Immature natural killer cell (primary cell): ENCODE results near the gene MAF. TPM values are rescaled to one million over a fixed set of nuclear protein-coding genes. Genes with fewer than 3 reads are reported as not detected.
A peak's percentile ranks its signal among the peaks of the same experiment; 100 is the strongest.

Source experiments
- DNase-seq, 3 donors: peaks; one replicate each; pipeline ENCODE4 v3.0.0; 2022; ENCODE audit warnings: mixed read lengths in 1 of 3
- H3K27ac Mint-ChIP-seq, 6 donors: one replicate each; pipeline ENCODE4 v1.8.0; 2020; ENCODE audit warnings: mixed read lengths in 6 of 6, mild to moderate bottlenecking in 5 of 6, inconsistent platforms in 4 of 6, moderate library complexity in 3 of 6
- H3K27me3 Mint-ChIP-seq, 3 donors: one replicate each; pipeline ENCODE4 v1.8.0; 2020 to 2021; ENCODE audit warnings: low read depth in 3 of 3, mild to moderate bottlenecking in 3 of 3, mixed read lengths in 3 of 3, moderate library complexity in 3 of 3, inconsistent platforms in 1 of 3
- H3K36me3 Mint-ChIP-seq, 3 donors: one replicate each; pipeline ENCODE4 v1.8.0; 2020; ENCODE audit warnings: mixed read lengths in 3 of 3, inconsistent platforms in 2 of 3, mild to moderate bottlenecking in 2 of 3
- H3K4me1 Mint-ChIP-seq, 2 donors: one replicate each; pipeline ENCODE4 v1.8.0; 2020; ENCODE audit warnings: inconsistent platforms in 2 of 2, mild to moderate bottlenecking in 2 of 2, mixed read lengths in 2 of 2, moderate library complexity in 1 of 2
- H3K4me3 Mint-ChIP-seq, 5 donors: one replicate each; pipeline ENCODE4 v1.8.0; 2020; ENCODE audit warnings: mild to moderate bottlenecking in 5 of 5, mixed read lengths in 5 of 5, inconsistent platforms in 3 of 5, moderate library complexity in 3 of 5
- H3K9me3 Mint-ChIP-seq, 6 donors: one replicate each; pipeline ENCODE4 v1.8.0; 2020; ENCODE audit warnings: mild to moderate bottlenecking in 6 of 6, mixed read lengths in 6 of 6, inconsistent platforms in 4 of 6, moderate library complexity in 3 of 6
- polyA plus RNA-seq, 3 donors: library from polyadenylated mRNA; unstranded; fragments of 300-500 nt; fragmentation: Illumina TruSeq; gene quantifications; one replicate each; pipeline ENCODE4 v1.2.3, GENCODE V29; 2021

MAF gene
- polyA plus RNA-seq, 3 donors from 2014 or later, result 0.93 to 1.9 (median 0.96) TPM

DNA sequence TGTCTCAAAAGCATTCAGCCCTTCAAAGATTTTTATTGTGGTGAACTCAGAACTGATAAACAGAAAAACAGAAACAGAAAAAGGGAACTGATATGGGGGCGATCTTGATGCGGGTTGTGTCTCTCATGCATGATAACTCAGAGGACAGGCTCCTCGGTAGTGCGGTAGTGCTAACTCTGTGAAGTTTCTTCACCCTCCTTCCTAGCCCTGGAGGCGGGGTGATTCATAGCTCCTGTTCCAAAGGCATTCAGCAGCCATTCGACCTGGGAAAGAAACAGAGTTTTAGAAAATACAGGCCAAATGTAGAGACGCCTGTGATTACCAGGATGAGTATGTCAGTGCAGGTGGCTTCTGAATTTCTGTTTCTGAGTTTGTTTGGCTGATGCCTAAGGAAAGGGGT, 5.5 kb upstream of the MAF start:
- no peaks in the 10 kb centered on the region for H3K36me3 Mint-ChIP-seq
- H3K4me1 Mint-ChIP-seq, result peaks cover 8 to 12% of the 10 kb centered on the region in 2 donors
- no peak overlapping the region for H3K27ac Mint-ChIP-seq
- no peak overlapping the region for H3K4me3 Mint-ChIP-seq
- no peak for DNase-seq
- H3K27me3 Mint-ChIP-seq, result peaks cover 3 to 17% (median 4%) of the 10 kb centered on the region in 3 donors
- H3K9me3 Mint-ChIP-seq, result no peaks in the 10 kb centered on the region

DNA sequence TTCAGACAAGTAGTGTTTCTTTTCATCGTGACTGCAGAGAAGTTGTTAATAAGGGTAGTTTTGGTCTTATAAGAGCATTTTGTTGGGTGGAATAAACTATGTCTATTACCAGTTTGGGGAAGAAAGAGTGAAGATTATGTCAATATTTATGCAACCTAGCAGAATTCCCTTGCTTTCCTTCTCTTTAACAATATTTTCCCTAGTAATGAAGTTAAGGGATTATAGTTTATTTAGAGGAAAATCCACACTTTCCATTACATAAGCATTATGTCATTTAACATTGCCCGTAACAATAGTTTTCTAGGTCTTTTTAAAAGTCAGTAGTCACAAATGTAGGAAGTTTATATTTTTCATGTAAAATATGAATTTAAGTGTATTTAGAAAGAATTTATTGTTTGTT, 2.5 kb upstream of the MAF start:
- Mint-ChIP-seq H3K9me3 (no peaks in the 10 kb centered on the region), H3K27me3 (peaks cover 9 to 22% (median 21%) of the 10 kb centered on the region in 3 donors), H3K4me3 (peak overlapping the region in 1 of 5 donors; percentile 98), H3K36me3 (no peaks in the 10 kb centered on the region), H3K4me1 (peaks cover 14 to 17% of the 10 kb centered on the region in 2 donors), H3K27ac (peak overlapping the region in 2 of 6 donors; percentile 60 to 76)
- DNase-seq, result no peak

DNA sequence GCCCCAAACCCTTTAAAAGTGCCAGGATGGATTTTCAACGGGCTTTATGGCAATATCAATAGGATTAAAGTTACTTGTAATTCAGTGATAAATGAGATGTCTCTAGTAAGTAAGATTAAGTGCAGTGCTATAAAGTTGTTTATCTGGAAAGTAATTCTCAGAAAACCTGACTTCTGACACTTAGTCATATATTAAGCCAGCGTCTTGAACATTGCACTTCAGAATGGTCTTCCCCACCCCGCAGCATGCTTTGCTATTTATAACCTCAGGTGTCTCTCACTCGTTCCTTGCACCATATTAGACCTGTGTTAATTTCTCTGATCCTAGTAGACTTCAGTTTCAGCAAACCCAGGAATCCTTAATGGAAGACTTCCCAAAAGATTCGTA, 2.1 kb upstream of the MAF start:
- Mint-ChIP-seq H3K4me3 (peak overlapping the region in 4 of 5 donors; percentile 91 to 98 (median 94)), H3K27me3 (peaks cover 8 to 26% (median 21%) of the 10 kb centered on the region in 3 donors), H3K4me1 (peaks cover 18% of the 10 kb centered on the region in 2 donors), H3K36me3 (no peaks in the 10 kb centered on the region), H3K9me3 (no peaks in the 10 kb centered on the region), H3K27ac (peak overlapping the region in 4 of 6 donors; percentile 60 to 95 (median 81))
- no peak for DNase-seq

DNA sequence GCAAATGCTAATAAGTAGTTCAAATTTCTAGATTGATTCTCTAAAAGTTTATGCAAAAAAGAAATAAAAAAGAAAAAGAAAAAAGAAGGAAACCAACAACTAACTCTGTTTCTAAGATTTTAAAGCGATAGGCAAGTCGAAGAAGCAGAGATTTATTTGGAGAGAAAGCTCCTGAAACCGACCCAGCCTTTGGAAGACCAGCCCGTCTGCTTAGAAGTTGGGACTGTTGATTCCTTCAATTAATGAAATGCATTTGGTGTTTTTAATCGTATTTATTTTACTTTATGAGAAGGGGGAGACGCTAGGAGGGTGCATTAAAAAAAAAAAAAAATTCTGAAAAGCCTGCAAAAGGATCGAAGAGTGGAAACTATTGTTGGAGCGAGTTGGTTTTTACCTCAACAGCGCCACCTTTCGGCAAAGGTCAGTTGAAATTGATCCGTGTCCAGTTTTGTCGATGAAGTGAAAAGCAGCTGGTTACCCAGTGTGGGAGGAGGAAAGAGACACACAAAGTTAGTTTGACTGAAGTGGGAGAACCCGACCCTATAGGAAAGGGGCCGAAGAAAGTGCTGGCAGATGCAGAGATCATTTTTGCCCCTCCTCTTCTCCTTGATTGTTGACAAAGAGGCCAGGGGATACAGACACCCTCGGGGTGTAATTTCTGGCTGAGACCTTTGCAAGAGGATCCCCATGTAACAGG, 1.5 kb upstream of the MAF start:
- Mint-ChIP-seq H3K9me3 (no peaks in the 10 kb centered on the region), H3K4me1 (peaks cover 21 to 24% of the 10 kb centered on the region in 2 donors), H3K36me3 (no peaks in the 10 kb centered on the region), H3K27me3 (peaks cover 6 to 29% (median 21%) of the 10 kb centered on the region in 3 donors), H3K4me3 (peak overlapping the region; percentile 91 to 98 (median 95)), H3K27ac (peak overlapping the region; percentile 86 to 95 (median 95))
- DNase-seq, result peak; percentile 76 to 83 (median 78)

DNA sequence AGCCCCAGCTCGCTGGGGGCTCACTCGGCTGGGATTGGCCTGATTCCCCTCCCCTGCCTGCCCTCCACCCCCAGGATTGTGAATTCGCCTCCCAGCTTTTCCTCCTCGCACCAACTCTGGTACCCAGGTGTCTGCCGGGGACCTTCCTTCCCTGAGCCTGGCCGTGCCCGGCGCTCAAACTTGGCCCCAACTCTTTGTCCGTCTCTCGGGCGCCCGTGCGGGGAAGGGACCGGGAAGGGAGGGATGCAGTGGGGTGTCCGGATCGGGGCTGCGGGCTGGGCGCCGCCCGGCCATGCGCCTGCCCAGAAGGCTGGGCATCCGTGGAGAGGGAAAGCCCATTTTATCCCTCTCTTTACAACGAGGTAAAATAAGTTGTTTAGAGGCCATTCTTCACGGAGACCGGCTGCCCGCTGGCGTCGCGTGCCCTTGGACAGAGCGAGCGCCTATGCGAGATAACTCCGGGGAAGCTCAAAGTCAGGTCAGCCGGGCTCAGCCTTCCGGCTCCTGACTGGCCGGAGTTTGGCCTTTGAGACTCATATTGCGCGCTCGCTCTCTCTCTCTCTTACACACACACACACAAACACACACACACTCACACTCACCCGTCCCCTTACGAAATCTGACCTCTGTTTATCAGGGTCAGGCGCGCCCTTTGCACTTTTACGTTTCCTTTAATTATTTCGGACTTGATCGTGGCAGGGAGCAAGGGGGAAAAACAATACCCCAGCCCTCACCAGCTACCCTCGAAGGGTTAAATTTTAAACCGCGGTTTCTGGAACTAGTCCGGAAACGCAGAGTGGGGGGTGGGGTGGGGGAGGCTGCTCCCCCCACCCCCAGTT, 774 bp upstream of the MAF start:
- peak overlapping the region; percentile 91 to 98 (median 95) for H3K4me3 Mint-ChIP-seq
- H3K36me3 Mint-ChIP-seq, result no peaks in the 10 kb centered on the region
- peak in 1 of 3 donors; percentile 36 for DNase-seq
- no peaks in the 10 kb centered on the region for H3K9me3 Mint-ChIP-seq
- peaks cover 28 to 31% of the 10 kb centered on the region in 2 donors for H3K4me1 Mint-ChIP-seq
- peak overlapping the region; percentile 86 to 95 (median 95) for H3K27ac Mint-ChIP-seq
- H3K27me3 Mint-ChIP-seq, result peaks cover 6 to 29% (median 21%) of the 10 kb centered on the region in 3 donors

DNA sequence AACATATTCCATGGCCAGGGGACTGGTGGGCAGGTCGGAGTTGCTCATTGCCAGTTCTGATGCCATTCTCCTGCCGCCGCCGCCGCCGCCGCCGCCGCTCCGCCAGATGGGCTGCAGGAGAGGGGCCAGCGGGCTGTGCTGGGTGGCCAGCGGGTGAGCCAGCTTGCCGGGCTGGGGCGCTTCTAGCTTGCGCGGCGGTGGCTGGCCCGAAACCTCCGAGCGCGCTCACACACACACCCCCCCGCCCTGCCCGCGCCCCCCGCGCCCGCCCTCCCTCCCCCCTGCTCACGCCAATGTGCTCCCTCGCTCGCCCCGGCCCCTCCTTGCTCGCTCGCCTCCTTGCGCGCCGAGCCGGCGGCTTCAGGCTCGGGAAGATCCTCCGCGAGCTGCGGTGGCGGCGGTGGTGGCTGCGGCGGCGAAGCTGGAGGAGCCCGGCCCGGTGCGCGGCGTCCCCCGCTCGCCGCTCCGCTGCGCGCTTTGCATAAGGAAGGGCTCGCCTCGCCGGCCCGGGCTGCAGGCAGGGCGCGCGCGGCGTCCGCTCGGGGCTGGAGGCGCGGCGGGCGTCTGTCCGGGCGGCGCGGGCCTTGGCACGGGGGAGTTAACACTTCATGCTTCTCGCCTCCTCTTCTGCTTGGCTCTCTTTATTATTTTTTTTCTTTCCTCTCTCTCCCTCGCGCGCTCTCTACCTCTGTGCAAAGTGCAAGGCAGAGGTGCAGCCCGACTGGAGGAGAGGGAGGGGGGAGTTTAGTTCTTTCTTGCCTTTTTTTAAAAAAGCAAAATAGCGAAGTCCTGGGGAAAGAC, 500 bp downstream of the MAF start:
- Mint-ChIP-seq H3K4me3 (peak overlapping the region; percentile 93 to 98 (median 95)), H3K27ac (peak overlapping the region; percentile 86 to 95 (median 95)), H3K9me3 (no peaks in the 10 kb centered on the region), H3K27me3 (peaks cover 6 to 29% (median 21%) of the 10 kb centered on the region in 3 donors), H3K36me3 (no peaks in the 10 kb centered on the region), H3K4me1 (peaks cover 41 to 44% of the 10 kb centered on the region in 2 donors)
- no peak for DNase-seq

DNA sequence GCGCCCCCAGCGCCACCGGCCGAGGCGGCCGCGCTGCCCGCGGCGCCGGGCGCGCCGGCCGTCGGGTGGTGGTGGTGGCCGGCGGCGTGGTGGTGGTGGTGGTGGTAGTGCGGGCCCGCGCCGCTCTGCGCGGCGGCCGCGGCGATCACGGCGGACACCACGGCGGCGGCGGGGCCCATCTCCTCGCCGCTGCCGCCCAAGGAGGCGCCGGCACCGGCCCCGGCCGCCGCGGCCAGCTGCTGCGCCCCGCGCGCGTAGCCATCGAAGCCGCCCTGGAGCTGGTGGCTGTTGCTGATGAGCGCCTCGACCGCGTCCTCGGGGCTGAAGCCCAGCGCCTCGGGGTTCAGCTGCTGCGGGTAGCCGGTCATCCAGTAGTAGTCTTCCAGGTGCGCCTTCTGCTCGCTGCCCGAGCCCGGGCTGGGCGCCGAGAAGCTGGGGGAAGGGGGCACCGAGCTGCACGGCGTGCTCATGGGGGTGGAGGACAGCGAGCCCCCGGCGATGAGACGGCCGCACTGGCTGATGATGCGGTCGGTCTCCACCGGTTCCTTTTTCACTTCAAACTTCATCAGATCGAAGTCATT, 1.2 kb downstream of the MAF start:
- Mint-ChIP-seq H3K4me1 (peaks cover 47 to 51% of the 10 kb centered on the region in 2 donors), H3K4me3 (peak overlapping the region; percentile 92 to 97 (median 94)), H3K9me3 (no peaks in the 10 kb centered on the region), H3K27me3 (peaks cover 6 to 29% (median 21%) of the 10 kb centered on the region in 3 donors), H3K27ac (peak overlapping the region; percentile 77 to 92 (median 80)), H3K36me3 (no peaks in the 10 kb centered on the region)
- DNase-seq, result peak; percentile 34 to 43 (median 41)

DNA sequence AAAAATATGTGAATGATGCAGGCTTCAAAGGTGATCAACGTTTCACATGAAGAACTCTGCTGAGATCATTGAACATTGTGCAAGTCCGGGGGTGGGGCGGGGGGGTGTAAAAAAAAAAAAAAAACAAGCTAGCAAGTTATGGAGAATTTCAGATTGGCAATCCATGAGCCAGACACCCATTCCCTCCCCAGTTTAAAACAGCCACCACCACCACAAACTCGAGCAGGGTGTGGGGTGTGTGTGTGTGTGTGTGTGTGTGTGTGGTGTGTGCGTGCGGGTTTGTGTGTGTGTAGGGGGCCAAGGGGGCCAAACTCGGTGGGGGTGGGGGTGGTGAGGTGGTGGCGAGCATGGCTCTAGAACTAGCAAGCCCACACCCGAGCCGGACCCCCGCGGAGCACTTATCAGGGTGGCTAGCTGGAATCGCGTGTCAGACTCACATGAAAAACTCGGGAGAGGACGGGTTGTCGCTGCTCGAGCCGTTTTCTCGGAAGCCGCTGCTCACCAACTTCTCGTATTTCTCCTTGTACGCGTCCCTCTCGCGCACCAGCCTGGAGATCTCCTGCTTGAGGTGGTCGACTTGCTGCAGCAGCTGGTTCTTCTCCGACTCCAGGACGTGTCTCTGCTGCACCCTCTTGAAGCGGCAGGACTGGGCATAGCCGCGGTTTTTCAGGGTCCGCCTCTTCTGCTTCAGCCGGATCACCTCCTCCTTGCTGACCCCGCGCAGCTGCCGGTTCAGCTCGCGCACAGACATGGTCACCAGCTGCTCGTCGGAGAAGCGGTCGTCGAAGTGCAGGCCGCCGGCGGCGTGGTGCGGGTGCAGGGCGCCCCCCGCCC, 2.0 kb downstream of the MAF start:
- H3K27me3 Mint-ChIP-seq, result peaks cover 6 to 29% (median 21%) of the 10 kb centered on the region in 3 donors
- peak overlapping the region; percentile 91 to 97 (median 94) for H3K4me3 Mint-ChIP-seq
- H3K4me1 Mint-ChIP-seq, result peaks cover 52 to 59% of the 10 kb centered on the region in 2 donors
- H3K9me3 Mint-ChIP-seq, result no peaks in the 10 kb centered on the region
- peak; percentile 56 to 65 (median 62) for DNase-seq
- peak overlapping the region; percentile 80 to 93 (median 86) for H3K27ac Mint-ChIP-seq
- peaks cover under 1 to 4% (median 3%) of the 10 kb centered on the region in 3 donors for H3K36me3 Mint-ChIP-seq

DNA sequence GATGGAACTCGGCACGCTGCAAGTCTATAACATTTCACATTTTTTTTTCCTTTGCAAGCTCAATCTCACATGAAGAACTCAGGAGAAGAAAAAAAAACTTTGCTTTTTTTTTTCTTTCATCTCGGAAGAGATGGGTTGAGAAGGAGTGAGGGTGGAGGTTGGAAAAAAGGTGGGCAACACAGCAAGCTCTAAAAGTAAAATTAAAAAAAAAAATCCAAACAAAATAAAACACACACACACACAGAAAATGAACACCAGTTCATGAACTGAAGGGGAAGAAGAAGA, 2.5 kb downstream of the MAF start:
- no peaks in the 10 kb centered on the region for H3K9me3 Mint-ChIP-seq
- no peak for DNase-seq
- peaks cover 4 to 9% (median 8%) of the 10 kb centered on the region in 3 donors for H3K36me3 Mint-ChIP-seq
- peaks cover 6 to 30% (median 21%) of the 10 kb centered on the region in 3 donors for H3K27me3 Mint-ChIP-seq
- H3K4me1 Mint-ChIP-seq, result peaks cover 56 to 63% of the 10 kb centered on the region in 2 donors
- H3K27ac Mint-ChIP-seq, result peak overlapping the region; percentile 69 to 93 (median 86)
- H3K4me3 Mint-ChIP-seq, result peak overlapping the region; percentile 91 to 97 (median 94)

DNA sequence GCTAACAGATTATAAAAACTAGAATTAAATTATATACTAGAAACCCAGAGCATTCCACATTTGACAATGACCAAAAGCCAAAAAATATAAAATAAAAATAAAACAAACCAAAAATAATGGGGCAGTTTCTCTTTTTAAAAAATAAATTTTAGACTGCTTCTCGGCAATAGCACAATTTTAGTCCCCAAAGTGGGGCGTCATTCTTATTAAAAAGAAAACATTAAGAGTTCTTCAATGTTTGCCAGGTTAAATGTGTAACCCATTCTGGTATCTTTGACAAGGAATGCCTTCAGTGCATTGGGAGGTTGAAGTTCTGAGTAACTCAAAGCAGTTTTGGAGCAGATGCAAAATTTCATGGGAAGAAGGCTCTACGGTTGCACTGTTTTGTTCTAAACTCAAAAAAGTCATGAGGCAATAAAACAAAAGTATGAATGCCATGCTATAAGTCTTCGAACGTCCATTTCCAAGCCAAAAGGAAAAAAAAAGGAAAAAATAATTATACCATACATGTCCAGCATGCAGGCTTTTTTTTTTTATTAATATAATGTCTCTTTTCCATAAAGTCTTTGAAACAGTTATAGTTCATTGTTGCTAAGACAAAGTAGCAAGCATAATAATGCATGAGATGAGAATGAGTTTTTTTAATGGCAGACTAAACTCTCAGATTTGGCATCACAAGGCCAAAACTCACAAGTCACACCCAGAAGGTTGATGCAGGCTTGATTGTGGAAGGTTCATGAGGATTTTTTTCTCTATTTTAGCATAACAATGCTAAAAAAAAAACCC, 3.1 kb downstream of the MAF start:
- no peak for DNase-seq
- H3K9me3 Mint-ChIP-seq, result no peaks in the 10 kb centered on the region
- H3K27me3 Mint-ChIP-seq, result peaks cover 6 to 30% (median 21%) of the 10 kb centered on the region in 3 donors
- peaks cover 57 to 68% of the 10 kb centered on the region in 2 donors for H3K4me1 Mint-ChIP-seq
- peak overlapping the region; percentile 39 to 88 (median 75) for H3K27ac Mint-ChIP-seq
- H3K4me3 Mint-ChIP-seq, result peak overlapping the region; percentile 91 to 97 (median 94)
- H3K36me3 Mint-ChIP-seq, result peaks cover 9 to 15% (median 12%) of the 10 kb centered on the region in 3 donors

DNA sequence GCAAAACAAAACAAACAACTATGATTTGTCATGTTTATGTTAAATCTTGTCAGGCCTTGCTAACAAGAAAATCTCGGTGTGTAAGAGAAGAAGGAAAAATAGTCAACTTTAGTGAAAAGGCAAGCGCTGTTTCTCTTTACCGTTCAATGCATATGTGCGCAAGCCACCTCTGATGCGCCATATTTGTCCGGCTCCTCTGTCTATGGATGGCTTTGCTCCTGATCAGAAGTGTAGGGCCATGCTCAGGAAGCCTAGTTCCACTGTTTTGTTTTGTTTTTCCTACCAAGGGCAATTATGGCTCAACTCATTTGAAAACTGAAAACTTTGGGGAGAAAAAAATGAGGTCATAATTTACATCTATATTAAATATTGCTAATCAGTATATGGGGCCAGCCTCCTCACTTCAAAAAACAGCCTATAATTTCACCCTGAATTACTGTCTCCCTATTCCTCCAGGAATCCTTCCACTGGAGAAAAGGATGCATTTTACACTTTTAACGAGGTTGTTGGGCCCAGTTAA, 4.5 kb downstream of the MAF start:
- Mint-ChIP-seq H3K4me1 (peaks cover 53 to 56% of the 10 kb centered on the region in 2 donors), H3K9me3 (no peaks in the 10 kb centered on the region), H3K4me3 (peak overlapping the region; percentile 75 to 97 (median 94)), H3K36me3 (peaks cover 12 to 20% (median 16%) of the 10 kb centered on the region in 3 donors), H3K27me3 (peaks cover 6 to 29% (median 13%) of the 10 kb centered on the region in 3 donors), H3K27ac (peak overlapping the region; percentile 27 to 79 (median 66))
- no peak for DNase-seq
